Mucosa of rectum (tissue), 2 donors: ENCODE results near the gene PACSIN1.

Source experiments
- H3K27ac ChIP-seq, 2 donors: one replicate each; pipeline ENCODE4 v1.7.0; 2013; ENCODE audit warnings: inconsistent platforms in 2 of 2, low read depth in 2 of 2, low read length in 2 of 2
- H3K27me3 ChIP-seq, 2 donors: one replicate each; pipeline ENCODE4 v1.7.0; 2013; ENCODE audit warnings: low read length in 2 of 2; ENCODE audit not compliant: control insufficient read depth in 2 of 2, insufficient read depth in 2 of 2
- H3K36me3 ChIP-seq, 2 donors: one replicate each; pipeline ENCODE4 v1.7.0; 2013; ENCODE audit warnings: low read length in 2 of 2; ENCODE audit not compliant: control insufficient read depth in 2 of 2, insufficient read depth in 2 of 2
- H3K4me1 ChIP-seq, 2 donors: one replicate each; pipeline ENCODE4 v1.7.0; 2013; ENCODE audit warnings: low read length in 2 of 2, mild to moderate bottlenecking in 1 of 2; ENCODE audit not compliant: control insufficient read depth in 2 of 2, insufficient read depth in 2 of 2
- H3K4me3 ChIP-seq, 2 donors: one replicate each; pipeline ENCODE4 v1.7.0; 2013; ENCODE audit warnings: low read length in 2 of 2
- H3K9ac ChIP-seq, 2 donors: one replicate each; pipeline ENCODE4 v1.7.0; 2013; ENCODE audit warnings: low read length in 2 of 2, low read depth in 1 of 2, mild to moderate bottlenecking in 1 of 2
- H3K9me3 ChIP-seq, 2 donors: one replicate each; pipeline ENCODE4 v1.7.0; 2013; ENCODE audit warnings: low read length in 2 of 2; ENCODE audit not compliant: control insufficient read depth in 2 of 2
- donor health status: healthy.
- donor health status: Normal muscosa, but diverticular disease.

The PACSIN1 gene

GRCh38 chr6:34520645-34521462 is 55.0 kb downstream of the PACSIN1 start:
- Histone ChIP-seq H3K27ac (no peak overlapping the region), H3K9me3 (no peaks in the 10 kb centered on the region), H3K4me3 (no peak overlapping the region), H3K36me3 (no peaks in the 10 kb centered on the region), H3K4me1 (no peaks in the 10 kb centered on the region), H3K9ac (no peak overlapping the region), H3K27me3 (no peaks in the 10 kb centered on the region)

GRCh38 chr6:34521463-34522285 is 55.8 kb downstream of the PACSIN1 start:
- Histone ChIP-seq H3K9me3 (no peaks in the 10 kb centered on the region), H3K36me3 (no peaks in the 10 kb centered on the region), H3K27me3 (no peaks in the 10 kb centered on the region), H3K4me1 (peaks cover 0 to 3% of the 10 kb centered on the region in 2 donors), H3K27ac (no peak overlapping the region), H3K4me3 (no peak overlapping the region), H3K9ac (no peak overlapping the region)

- H3K9me3 ChIP-seq: no peaks in the 10 kb centered on the region
- H3K4me3 ChIP-seq: no peak overlapping the region
- no peak overlapping the region for H3K9ac ChIP-seq
- H3K36me3 ChIP-seq: no peaks in the 10 kb centered on the region
- no peak overlapping the region for H3K27ac ChIP-seq
- no peaks in the 10 kb centered on the region for H3K27me3 ChIP-seq
- peaks cover 3 to 5% of the 10 kb centered on the region in 2 donors for H3K4me1 ChIP-seq
These were observed 56.9 kb downstream of the PACSIN1 start for GRCh38 chr6:34522761-34523160.

GRCh38 chr6:34523441-34524206 is 57.7 kb downstream of the PACSIN1 start:
- Histone ChIP-seq H3K9ac (no peak overlapping the region), H3K27me3 (no peaks in the 10 kb centered on the region), H3K36me3 (no peaks in the 10 kb centered on the region), H3K9me3 (no peaks in the 10 kb centered on the region), H3K4me3 (no peak overlapping the region), H3K4me1 (peaks cover 3 to 5% of the 10 kb centered on the region in 2 donors), H3K27ac (no peak overlapping the region)

- peaks cover 3 to 5% of the 10 kb centered on the region in 2 donors for H3K4me1 ChIP-seq
- no peaks in the 10 kb centered on the region for H3K27me3 ChIP-seq
- no peak overlapping the region for H3K4me3 ChIP-seq
- no peak overlapping the region for H3K27ac ChIP-seq
- no peaks in the 10 kb centered on the region for H3K9me3 ChIP-seq
- no peak overlapping the region for H3K9ac ChIP-seq
- H3K36me3 ChIP-seq: no peaks in the 10 kb centered on the region
These were observed 58.6 kb downstream of the PACSIN1 start for GRCh38 chr6:34524499-34524898.

GRCh38 chr6:34524971-34525370 is 59.1 kb downstream of the PACSIN1 start:
- H3K9ac ChIP-seq: no peak overlapping the region
- H3K9me3 ChIP-seq: no peaks in the 10 kb centered on the region
- no peak overlapping the region for H3K27ac ChIP-seq
- H3K4me1 ChIP-seq: peaks cover 6 to 8% of the 10 kb centered on the region in 2 donors
- no peak overlapping the region for H3K4me3 ChIP-seq
- H3K27me3 ChIP-seq: no peaks in the 10 kb centered on the region
- H3K36me3 ChIP-seq: no peaks in the 10 kb centered on the region

- Histone ChIP-seq H3K4me3 (no peak overlapping the region), H3K36me3 (no peaks in the 10 kb centered on the region), H3K9me3 (no peaks in the 10 kb centered on the region), H3K27me3 (no peaks in the 10 kb centered on the region), H3K27ac (no peak overlapping the region), H3K9ac (no peak overlapping the region), H3K4me1 (peaks cover 9 to 10% of the 10 kb centered on the region in 2 donors)
These were observed 59.7 kb downstream of the PACSIN1 start for GRCh38 chr6:34525431-34526175.

GRCh38 chr6:34526241-34526972 is 60.5 kb downstream of the PACSIN1 start:
- no peaks in the 10 kb centered on the region for H3K9me3 ChIP-seq
- H3K27me3 ChIP-seq: no peaks in the 10 kb centered on the region
- no peak overlapping the region for H3K9ac ChIP-seq
- no peaks in the 10 kb centered on the region for H3K36me3 ChIP-seq
- H3K27ac ChIP-seq: no peak overlapping the region
- H3K4me3 ChIP-seq: peak overlapping the region in 1 of 2 donors; percentile 60
- peaks cover 9 to 10% of the 10 kb centered on the region in 2 donors for H3K4me1 ChIP-seq
